ENCODE data around the gene PATE2. TPM values are rescaled to one million over a fixed set of nuclear protein-coding genes. Genes with fewer than 3 reads are reported as not detected.

Gene PATE2
- total RNA-seq, 4 donors from 2014 or later = 3.1 TPM; not detected in 3

- Histone ChIP-seq H3K27ac (no peak overlapping the region), H3K4me3 (no peak overlapping the region), H3K9me3 (no peaks in the 10 kb centered on the region), H3K4me1 (no peaks in the 10 kb centered on the region), H3K36me3 (no peaks in the 10 kb centered on the region), H3K27me3 (no peaks in the 10 kb centered on the region)
- no peak for TF ChIP-seq CTCF (IDR thresholded peaks at IDR 0.05)
- TF ChIP-seq POLR2A (IDR thresholded peaks at IDR 0.05) = no peak
- intact Hi-C loops (cut with DNase I) = no loop called here
- WGBS, 2 donors = 96 to 98% methylated on average over 4 of the region's 4 CpGs
- no peak for DNase-seq
Observed at GRCh38 chr11:125790825-125791224, 12.2 kb upstream of the PATE2 start.

- Histone ChIP-seq H3K36me3 (no peaks in the 10 kb centered on the region), H3K4me1 (no peaks in the 10 kb centered on the region), H3K27ac (no peak within 1 kb of the TSS), H3K4me3 (no peak within 1 kb of the TSS), H3K27me3 (no peaks in the 10 kb centered on the region), H3K9me3 (no peaks in the 10 kb centered on the region)
- TF ChIP-seq POLR2A (IDR thresholded peaks at IDR 0.05) (no peak), CTCF (IDR thresholded peaks at IDR 0.05) (no peak)
- intact Hi-C loops (cut with DNase I) = no loop called here
- DNase-seq = no peak
- 35 to 60% methylated on average over 2 of the region's 2 CpGs for WGBS, 2 donors
Observed at GRCh38 chr11:125787827-125788226, 9.2 kb upstream of the PATE2 start, which contains the start of gene PATE3. Gene PATE3 (plus strand): TSS chr11:125788127. CDS start chr11:125788152, 25 bp downstream.

GRCh38 chr11:125784678-125785077 lies 6.0 kb upstream of the PATE2 start:
- intact Hi-C loops (cut with DNase I) = no loop called here
- 55 to 56% methylated on average over 2 of the region's 2 CpGs for WGBS, 2 donors
- H3K4me3 ChIP-seq = no peak overlapping the region
- no peak overlapping the region for H3K27ac ChIP-seq
- no peak for DNase-seq
- H3K27me3 ChIP-seq = no peaks in the 10 kb centered on the region
- H3K9me3 ChIP-seq = no peaks in the 10 kb centered on the region
- H3K4me1 ChIP-seq = no peaks in the 10 kb centered on the region
- no peak for TF ChIP-seq CTCF (IDR thresholded peaks at IDR 0.05)
- no peaks in the 10 kb centered on the region for H3K36me3 ChIP-seq

- DNase-seq = no peak
- H3K4me1 ChIP-seq = no peaks in the 10 kb centered on the region
- TF ChIP-seq CTCF (IDR thresholded peaks at IDR 0.05) = no peak
- no peak for TF ChIP-seq POLR2A (IDR thresholded peaks at IDR 0.05)
- WGBS, 2 donors = 51 to 54% methylated on average over 5 of the region's 5 CpGs
- no peak overlapping the region for H3K4me3 ChIP-seq
- no peaks in the 10 kb centered on the region for H3K9me3 ChIP-seq
- no peaks in the 10 kb centered on the region for H3K36me3 ChIP-seq
- intact Hi-C loops (cut with DNase I) = no loop called here
- no peaks in the 10 kb centered on the region for H3K27me3 ChIP-seq
- no peak overlapping the region for H3K27ac ChIP-seq
Observed at GRCh38 chr11:125777309-125777708, 1.3 kb downstream of the PATE2 start.

- H3K4me1 ChIP-seq = no peaks in the 10 kb centered on the region
- H3K27ac ChIP-seq = no peak overlapping the region
- H3K9me3 ChIP-seq = no peaks in the 10 kb centered on the region
- H3K36me3 ChIP-seq = no peaks in the 10 kb centered on the region
- intact Hi-C loops (cut with DNase I) = no loop called here
- H3K4me3 ChIP-seq = no peak overlapping the region
- TF ChIP-seq CTCF (IDR thresholded peaks at IDR 0.05) = no peak
- TF ChIP-seq POLR2A (IDR thresholded peaks at IDR 0.05) = no peak
- WGBS, 2 donors = 35 to 63% methylated on average over 3 of the region's 3 CpGs
- no peak for DNase-seq
- no peaks in the 10 kb centered on the region for H3K27me3 ChIP-seq
Observed at GRCh38 chr11:125773516-125773915, 5.1 kb downstream of the PATE2 start.
